WI38 (cell line): ENCODE measurements around the gene PTPRK.

Experiments
- H3K4me3 ChIP-seq: 2 replicates; pipeline ENCODE4 v1.5.1; 2011; ENCODE audit warnings: low read depth, mild to moderate bottlenecking, control low read depth, low read length
- TF ChIP-seq, protein P1 (sequence below): IDR thresholded peaks from 2 replicates; pipeline ENCODE4 v1.5.1; 2012; ENCODE audit warnings: low read depth, mild to moderate bottlenecking, control low read depth, low read length

The PTPRK gene

DNA sequence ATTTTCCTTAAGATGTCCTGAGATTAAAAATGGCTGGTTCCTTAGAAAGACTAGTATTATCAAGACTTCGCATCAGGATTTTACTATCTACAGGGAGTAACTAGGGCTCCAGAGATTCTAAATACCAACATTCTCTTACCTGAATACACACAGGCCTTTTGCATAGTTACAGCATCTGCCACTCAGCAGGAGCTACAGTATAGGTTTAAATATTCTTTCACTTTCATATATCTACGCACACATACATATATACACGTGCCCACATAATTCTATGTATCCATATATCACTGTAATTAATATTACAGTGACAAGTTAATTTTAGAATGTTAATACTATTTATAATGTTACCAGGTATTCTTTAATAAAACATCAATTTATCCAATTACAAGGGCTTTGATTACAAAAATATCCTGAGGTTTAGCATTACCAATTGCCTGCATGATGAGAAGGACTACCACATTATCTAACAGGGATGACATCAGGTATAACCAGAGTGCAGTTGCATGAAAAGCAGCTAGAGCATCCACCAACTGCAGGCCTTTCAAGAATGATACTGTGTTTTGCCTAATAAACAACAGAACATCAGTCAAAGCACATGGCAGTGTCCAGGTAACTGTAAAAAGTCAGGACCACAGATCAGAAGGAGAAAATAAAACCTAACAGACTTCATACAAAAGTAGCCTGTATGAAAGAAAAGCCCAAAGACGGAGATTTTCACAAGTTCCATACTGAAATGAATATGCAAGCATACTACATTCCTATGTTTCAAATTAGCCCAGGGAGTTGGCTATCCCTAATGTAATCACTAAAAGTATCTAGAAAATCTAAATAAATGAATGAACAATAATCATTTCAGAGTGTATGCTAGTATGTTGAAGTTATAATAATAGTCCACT, 268.7 kb downstream of the PTPRK start:
- TF ChIP-seq, protein P1, sequence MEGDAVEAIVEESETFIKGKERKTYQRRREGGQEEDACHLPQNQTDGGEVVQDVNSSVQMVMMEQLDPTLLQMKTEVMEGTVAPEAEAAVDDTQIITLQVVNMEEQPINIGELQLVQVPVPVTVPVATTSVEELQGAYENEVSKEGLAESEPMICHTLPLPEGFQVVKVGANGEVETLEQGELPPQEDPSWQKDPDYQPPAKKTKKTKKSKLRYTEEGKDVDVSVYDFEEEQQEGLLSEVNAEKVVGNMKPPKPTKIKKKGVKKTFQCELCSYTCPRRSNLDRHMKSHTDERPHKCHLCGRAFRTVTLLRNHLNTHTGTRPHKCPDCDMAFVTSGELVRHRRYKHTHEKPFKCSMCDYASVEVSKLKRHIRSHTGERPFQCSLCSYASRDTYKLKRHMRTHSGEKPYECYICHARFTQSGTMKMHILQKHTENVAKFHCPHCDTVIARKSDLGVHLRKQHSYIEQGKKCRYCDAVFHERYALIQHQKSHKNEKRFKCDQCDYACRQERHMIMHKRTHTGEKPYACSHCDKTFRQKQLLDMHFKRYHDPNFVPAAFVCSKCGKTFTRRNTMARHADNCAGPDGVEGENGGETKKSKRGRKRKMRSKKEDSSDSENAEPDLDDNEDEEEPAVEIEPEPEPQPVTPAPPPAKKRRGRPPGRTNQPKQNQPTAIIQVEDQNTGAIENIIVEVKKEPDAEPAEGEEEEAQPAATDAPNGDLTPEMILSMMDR = no peak
- H3K4me3 ChIP-seq = no peak overlapping the region

DNA sequence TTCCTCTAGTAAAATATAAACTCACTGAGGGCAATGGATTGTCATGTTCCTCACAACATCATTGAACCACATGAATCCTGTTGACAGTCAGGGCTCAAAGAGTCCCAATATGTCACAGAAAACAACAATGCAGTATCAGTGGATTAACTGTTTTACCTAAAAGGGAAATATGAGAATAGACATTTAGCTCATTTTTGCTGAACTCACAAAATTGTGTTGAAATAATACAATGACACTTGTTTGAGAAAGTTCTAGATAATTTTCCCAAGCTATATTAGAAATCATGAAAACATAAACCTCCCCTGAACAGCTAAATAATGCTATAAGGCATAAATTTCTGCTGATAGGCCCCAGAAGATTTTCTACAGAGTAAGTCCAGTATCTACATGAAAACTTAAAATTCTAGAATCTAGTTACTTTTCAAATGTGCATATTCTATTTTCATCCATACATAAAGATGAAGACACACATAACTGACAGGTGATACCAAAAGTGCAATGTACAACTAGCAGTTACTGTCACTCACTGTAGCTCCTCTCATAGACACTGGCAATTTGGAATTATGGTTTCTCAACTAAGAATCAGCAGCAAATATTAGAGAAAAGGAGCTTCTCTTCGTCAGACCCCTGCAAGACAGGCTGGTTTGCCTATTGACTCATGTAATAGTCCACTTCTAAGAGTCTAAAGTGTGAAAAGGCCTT, 269.9 kb downstream of the PTPRK start:
- TF ChIP-seq, protein P1 = no peak

DNA sequence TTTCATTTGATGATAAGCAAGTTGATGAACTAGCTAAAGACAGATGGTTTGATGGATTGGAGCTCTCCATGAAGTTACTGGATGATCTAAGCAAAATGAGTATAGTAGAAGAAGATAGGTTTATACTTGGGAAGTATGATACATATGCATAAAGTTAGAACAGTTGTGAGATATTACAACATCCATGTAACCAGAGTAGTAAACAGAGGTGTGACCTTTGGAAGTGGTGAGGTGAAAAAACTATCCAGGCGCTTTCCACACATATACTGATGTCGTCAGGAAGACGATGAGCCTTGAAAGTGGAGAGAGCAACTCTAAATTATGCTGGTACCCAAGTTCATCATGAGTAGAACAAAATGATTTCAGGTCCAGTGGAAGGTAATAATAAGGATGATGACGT, 271.0 kb downstream of the PTPRK start:
- TF ChIP-seq, protein P1 = no peak
- no peak overlapping the region for H3K4me3 ChIP-seq

More for the DNA sequence above, 269.9 kb downstream of the PTPRK start:
- H3K4me3 ChIP-seq = no peak overlapping the region

DNA sequence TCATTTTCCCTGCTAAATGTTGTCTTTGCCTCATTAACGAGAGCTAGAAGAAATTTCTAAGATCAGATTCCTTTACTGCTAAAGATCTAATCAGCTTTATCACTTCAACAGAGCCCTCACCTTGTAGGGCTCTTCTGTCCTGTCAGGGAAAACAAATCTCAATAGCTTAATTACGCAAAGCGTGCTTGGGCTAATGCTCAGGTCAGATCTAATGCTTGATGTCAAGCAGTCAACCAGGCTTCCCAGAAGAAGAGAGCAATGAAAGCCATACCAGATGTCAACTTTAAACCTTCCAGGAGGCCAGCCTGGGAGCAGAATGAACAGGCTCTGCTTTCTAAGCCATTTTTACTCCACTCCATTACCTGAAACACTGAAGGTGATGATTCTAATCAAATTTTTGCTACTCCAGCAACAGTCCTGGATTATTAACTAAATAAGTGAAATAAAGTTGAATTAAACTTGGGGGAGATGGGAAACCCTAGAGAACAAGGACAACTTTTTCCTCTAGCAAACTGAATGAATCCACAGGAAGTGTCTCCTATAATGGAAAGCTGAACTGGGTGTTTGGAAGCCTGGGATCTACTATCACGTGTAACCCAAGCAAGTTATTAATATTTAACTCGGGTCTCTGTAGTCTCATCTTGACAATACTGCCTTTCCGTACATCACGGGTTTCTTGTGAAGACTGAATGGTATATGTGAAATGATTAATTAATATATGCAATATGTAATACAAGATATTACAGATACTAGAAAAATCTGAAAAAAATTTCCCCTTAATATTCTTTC, 273.7 kb downstream of the PTPRK start:
- H3K4me3 ChIP-seq = no peak overlapping the region
- TF ChIP-seq, protein P1 = no peak

DNA sequence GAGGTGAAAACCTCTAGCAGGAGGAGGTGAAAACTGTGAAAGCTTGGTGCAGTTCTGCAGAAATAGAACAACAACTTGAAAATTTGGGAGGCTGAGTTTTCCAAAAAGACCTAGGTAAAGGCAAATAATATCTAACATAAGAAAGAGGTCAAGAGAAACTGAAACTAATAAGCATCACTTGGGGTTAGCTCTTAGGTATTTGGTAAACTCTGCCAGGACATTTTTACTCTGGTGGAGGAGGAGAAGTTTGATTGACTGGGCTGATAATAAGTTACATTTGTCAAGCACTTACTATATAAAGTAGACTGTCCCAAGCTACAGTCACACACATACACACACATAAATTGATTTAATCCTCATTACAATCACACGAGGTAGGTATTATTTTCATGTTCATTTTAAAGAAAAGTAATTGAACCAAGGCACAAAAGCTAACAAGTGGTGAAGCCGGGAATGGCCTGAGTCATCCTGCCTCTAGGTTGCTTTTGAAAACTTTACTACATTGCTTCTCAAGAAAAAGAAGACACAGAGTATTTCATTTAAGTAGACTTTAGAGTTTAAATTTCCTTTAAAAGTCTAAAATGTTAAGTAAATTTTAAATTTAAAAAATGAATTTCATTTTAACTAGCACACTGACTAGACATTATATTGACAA, 275.5 kb downstream of the PTPRK start:
- TF ChIP-seq, protein P1 = no peak
- H3K4me3 ChIP-seq = no peak overlapping the region

DNA sequence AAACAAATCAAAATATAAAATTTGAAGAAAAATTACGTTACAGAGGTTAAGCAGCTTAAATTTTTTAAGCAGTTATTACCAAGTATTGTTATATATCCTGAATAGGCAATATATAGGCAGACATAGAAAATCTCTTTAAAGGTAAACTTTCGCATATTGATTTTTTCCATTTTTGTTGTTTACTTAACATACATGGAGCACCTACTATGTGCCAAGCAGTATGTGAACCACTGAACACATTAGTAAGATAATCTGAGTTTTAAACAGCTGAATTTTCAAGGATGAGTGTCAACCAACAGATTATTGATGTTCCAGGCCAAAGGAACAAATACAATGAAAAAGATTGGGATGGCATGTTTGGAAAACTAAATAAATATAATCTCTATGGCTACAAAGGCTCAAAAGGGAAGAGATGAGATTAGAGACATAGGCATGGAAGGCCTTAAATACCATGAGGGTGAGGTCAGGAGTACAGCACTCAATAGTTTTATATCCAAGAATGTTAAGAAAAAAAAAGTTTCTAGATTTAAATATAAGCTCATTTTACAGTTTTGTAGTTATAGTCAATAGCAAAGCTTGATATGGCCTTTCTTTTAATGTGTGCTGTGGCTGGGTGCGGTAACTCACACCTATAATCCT, 277.5 kb downstream of the PTPRK start:
- TF ChIP-seq, protein P1 = no peak
- H3K4me3 ChIP-seq = no peak overlapping the region
